SK-N-SH (cell line): ENCODE measurements around the gene CCDC192.

Experiments used
- EZH2phosphoT487 ChIP-seq: fragments of 200-600 bp; sonication (generic); IDR thresholded peaks from 2 replicates; pipeline ENCODE4 v1.6.1; 2017; ENCODE audit warnings: low read depth, mixed run types, mild to moderate bottlenecking, antibody characterized with exemption, moderate library complexity, borderline replicate concordance
- IRF3 ChIP-seq: fragments of 150-350 bp; IDR thresholded peaks from 2 replicates; pipeline ENCODE4 v1.6.1; 2016; ENCODE audit warnings: mild to moderate bottlenecking, low read depth, low read length
- MEF2A ChIP-seq: IDR thresholded peaks from 2 replicates; pipeline ENCODE4 v1.4.0; 2012; ENCODE audit warnings: low read depth, borderline replicate concordance
- NFIC ChIP-seq: IDR thresholded peaks from 2 replicates; pipeline ENCODE4 v1.4.0; 2012; ENCODE audit warnings: borderline replicate concordance
- POLR2AphosphoS5 ChIP-seq: IDR thresholded peaks from 2 replicates; pipeline ENCODE4 v1.6.1; 2012; ENCODE audit warnings: low read depth, low read length
- RCOR1 ChIP-seq: fragments of 150-350 bp; IDR thresholded peaks from 2 replicates; pipeline ENCODE4 v1.6.1; 2017; ENCODE audit warnings: antibody characterized with exemption, low read length
- SMC3 ChIP-seq: IDR thresholded peaks from 2 replicates; pipeline ENCODE4 v1.6.1; 2012; ENCODE audit warnings: low read depth, low read length, improper control_type of control experiment
- TCF12 ChIP-seq: IDR thresholded peaks from 2 replicates; pipeline ENCODE4 v1.4.0; 2012
- TEAD4 ChIP-seq: IDR thresholded peaks from 2 replicates; pipeline ENCODE4 v1.4.0; 2012; ENCODE audit warnings: mild to moderate bottlenecking, borderline replicate concordance; ENCODE audit not compliant: insufficient read depth
- YY1 ChIP-seq: IDR thresholded peaks from 2 replicates; pipeline ENCODE4 v1.4.0; 2012; ENCODE audit warnings: low read depth, mild to moderate bottlenecking
- TF ChIP-seq, protein P1 (sequence below): fragments of 200-600 bp; sonication (generic); IDR thresholded peaks from 2 replicates; pipeline ENCODE4 v1.6.1; 2017; ENCODE audit warnings: antibody characterized with exemption, mild to moderate bottlenecking, moderate library complexity

DNA sequence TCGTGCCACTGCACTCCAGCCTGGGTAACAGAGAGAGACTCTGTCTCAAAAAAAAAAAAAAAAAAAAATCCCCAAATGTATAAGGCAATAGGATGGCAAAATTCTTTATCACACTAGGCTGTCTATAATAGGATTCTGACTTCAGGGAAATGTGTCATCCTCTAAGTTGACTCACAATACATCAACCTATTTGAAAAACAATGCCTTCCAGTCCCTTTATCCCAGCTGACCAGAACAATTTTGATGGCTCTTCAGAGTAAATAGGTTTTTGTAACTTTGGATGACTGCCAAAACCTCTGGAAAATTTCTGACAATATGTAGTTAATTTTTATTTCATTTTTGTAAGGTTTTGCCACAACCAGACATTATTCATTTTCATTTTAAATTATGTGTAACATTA is 184.1 kb downstream of the CCDC192 start:
- TF ChIP-seq POLR2AphosphoS5: no peak
- TF ChIP-seq SMC3: no peak
- TF ChIP-seq TEAD4: 0 out of 2 replicates have a peak, but pooled peaks have one; percentile 15
- TF ChIP-seq TCF12: peak; percentile 68
- TF ChIP-seq EZH2phosphoT487: no peak
- TF ChIP-seq, protein P1, sequence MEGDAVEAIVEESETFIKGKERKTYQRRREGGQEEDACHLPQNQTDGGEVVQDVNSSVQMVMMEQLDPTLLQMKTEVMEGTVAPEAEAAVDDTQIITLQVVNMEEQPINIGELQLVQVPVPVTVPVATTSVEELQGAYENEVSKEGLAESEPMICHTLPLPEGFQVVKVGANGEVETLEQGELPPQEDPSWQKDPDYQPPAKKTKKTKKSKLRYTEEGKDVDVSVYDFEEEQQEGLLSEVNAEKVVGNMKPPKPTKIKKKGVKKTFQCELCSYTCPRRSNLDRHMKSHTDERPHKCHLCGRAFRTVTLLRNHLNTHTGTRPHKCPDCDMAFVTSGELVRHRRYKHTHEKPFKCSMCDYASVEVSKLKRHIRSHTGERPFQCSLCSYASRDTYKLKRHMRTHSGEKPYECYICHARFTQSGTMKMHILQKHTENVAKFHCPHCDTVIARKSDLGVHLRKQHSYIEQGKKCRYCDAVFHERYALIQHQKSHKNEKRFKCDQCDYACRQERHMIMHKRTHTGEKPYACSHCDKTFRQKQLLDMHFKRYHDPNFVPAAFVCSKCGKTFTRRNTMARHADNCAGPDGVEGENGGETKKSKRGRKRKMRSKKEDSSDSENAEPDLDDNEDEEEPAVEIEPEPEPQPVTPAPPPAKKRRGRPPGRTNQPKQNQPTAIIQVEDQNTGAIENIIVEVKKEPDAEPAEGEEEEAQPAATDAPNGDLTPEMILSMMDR: no peak
- peak; percentile 66; the same call in 1 of the 2 replicates for TF ChIP-seq MEF2A
- TF ChIP-seq YY1: no peak
- no peak for TF ChIP-seq RCOR1
- no peak for TF ChIP-seq IRF3
- peak; percentile 61 for TF ChIP-seq NFIC
